ENCODE data around the gene PRICKLE4.
A peak's percentile ranks its signal among the peaks of the same experiment; 100 is the strongest.

PRICKLE4 gene

DNA sequence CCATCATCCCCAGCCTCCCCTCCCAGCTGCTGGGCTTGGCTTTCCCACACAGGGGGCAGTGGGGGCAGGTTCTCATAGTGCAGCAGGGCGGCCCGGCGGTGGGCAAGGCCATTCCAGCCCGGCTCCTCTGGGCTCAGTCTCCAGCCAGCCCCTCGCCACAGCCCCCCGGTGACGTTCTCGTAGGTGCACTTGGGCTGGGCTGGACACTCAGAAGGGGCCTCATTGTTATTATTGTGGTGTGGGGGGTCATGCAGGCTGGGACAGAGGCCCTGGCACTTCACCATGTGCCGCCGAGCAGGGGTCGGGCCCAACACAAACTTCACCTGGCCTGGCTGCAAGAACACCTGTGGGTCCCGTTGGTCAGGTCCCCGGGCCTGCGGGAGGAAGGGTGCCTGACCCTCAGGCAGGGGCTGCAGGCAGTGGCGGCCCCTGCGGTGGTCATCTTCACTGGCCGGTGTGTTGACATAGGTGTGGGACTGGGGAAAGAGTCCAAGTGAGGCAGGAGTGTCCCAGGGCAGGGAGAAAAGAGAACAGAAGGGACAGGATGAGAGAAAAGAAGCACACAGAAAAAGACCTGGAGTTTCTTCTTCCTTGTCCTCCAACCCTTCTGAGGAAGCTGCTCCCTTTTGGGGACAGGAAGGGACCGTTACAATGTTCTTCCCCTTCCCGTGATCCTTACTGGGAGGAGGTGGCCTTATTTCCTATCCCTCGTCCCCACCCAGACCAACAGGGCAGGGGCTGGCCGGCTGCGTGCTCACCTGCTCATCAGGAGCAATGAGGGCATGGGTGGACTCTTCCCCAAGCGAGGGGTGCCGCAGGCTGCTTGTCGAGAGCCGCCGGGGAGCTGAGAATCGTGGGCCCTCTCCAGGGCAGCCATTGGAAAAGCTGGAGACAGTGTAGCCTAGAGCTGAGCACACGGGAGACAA lies 9.3 kb upstream of the PRICKLE4 start:
- DNase-seq (ENCODE audit: low read depth) = no peak

DNA sequence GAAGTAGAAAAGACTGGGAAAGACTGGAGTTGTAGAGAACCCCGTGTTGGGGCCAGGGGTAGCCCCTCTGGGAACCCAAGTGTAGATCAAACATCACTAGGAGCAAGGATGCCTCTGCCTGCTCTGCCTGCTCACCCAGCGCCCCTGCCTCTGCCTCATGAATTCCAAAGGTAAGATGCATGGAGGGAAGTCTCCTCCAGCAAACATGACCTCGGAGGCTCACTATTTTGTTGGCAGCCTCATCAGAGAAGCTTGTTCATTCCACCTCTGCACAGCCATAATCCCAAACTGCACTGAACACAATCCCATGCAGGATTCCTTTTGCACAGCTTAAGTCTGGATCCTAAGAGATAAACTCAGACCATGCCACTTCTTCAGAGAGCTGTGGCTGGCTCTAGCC lies 5.7 kb upstream of the PRICKLE4 start:
- no peak for DNase-seq (ENCODE audit: low read depth)

DNA sequence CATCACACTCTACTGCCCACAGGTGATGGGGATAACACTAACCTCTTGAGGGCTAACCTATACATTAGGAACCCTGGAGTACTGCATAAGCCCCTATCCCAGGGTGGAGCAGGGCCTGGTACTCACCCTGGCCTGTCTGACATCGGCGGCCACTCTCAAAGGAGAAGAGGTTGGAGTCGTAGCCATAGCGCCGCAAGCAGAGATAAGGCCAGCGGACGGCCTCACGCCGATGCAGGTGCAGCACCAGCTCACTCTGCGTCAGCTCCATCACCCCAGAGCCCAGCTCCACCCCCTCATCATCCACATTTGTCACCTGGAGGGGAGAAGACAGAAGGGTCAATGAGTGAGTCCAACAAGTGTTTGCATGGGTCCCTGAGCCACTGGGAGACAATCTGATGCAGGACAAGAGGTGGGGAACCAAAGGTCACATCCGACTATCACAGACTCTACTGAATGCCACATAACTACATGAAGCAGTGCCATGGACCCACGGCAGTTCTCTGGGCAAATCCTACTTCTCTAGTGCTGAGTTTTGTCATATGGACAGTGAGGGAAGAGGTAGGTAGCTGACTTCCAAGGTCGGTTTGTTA lies 5.2 kb upstream of the PRICKLE4 start:
- DNase-seq (ENCODE audit: low read depth) = no peak

DNA sequence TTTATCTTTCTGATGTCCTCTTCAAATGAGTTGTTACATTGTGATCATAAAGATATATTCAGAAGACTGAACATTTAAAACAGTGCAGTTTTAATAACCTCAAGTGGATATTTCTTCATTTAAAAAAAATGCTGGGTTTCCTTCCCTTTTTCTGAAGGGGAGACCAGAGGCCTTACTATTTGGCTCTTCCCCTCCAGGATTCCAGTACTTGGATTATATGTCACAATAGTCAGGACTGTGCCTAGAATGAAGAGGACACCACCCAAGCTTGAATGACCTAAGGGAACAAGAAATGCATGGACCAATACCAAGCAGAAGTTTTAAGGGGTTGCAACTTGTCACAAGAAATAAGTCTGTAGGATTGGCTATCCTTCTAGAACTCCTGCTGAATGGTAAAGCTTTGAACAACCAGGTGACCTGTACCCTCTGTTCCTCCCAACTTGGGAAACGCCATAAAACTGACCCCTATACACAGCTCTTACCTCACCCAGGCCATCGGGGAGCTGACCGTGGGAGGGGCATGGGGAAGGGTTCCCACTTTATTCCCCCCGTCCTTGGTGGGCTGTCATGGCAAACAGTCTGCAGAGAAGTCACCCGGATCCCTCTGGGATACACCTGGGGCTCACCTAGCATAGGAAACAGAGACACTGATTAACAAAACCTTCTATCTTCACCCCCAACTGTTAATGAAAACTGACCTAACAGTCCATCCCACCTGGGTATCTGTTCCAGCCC lies 2.9 kb upstream of the PRICKLE4 start:
- no peak for DNase-seq (ENCODE audit: low read depth)

DNA sequence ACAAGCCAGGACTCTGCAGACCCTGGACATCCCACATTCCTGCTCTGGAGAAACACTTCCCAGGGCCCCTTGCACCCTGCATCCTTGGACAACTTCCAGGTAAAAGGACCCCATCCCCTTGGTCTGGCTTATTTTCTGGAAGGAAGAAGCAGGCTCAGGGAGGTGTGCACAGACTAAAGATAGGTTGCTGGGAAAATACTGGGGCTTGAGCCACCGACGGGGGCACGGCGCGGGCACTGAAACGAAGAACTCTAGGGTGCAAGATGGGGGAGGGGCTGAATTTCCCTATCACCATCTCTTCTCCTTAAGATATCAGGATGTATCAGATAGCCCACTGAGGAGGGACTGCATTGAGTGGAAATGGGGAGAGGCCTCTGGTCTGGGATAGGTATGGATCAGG lies 1.7 kb upstream of the PRICKLE4 start:
- DNase-seq (ENCODE audit: low read depth) = no peak

DNA sequence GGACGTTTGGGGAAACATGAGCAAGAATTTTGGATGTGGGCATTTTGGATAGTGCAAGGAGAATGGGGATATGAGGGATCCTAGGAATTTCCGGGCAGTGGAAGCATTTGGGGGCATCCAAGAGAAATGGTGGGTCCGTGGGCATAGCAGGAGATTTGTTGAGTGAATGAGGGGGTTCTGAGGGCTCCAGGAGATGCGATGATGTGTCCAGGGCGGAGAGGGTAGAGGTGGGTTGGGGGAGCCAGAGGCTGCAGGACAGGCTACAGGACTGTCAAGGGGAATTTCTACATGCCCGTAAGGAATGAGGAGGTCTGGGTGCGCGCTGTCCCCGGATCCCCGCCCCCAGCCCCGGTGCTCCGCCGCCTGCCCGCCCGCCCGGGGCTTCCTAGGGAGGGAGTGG lies 1.2 kb upstream of the PRICKLE4 start:
- no peak for DNase-seq (ENCODE audit: low read depth)

DNA sequence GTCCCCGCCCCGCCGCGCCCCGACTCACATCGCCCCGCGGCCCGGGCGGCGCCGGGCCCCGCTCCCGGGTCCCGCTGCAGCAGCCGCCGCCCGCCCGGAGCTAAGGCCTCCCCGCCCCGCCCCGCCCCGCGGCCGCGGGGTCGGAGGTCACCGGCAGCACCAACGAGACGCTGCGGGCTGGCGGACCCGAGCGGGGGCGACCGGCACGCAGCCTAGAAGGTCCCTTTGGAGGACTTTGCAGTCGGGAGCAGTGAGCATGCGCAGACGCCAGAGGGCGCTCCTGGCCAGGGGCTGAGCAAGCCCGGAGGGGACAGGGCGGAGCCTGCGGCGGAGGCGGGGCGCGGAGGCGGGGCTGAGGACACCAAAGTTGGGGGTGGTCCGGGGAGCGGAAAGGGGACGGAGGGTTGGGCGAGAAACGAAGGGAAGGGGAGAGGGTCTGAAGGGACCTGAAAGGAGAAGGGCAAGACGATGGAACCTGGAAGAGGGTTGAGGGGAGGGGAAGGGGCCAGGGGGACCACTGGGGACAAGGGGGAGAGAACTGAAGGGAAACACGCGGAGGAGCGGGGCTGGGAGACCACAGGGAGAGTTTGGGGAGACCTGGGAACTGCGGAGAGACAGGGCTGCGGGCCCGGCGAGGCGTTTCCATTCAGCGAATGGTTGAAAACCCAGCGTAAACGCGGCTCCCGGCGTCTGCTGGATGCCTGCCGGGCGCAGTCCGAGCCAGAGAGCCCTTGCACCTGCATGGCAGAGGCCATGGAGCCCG lies 613 bp upstream of the PRICKLE4 start, which contains the start of gene FRS3:
Gene FRS3 (minus strand): TSS at position 113 of the 763 bp plus-strand sequence. CDS start 2,913 bp downstream, outside the sequence.
- DNase-seq (ENCODE audit: low read depth) = peak; percentile 99

DNA sequence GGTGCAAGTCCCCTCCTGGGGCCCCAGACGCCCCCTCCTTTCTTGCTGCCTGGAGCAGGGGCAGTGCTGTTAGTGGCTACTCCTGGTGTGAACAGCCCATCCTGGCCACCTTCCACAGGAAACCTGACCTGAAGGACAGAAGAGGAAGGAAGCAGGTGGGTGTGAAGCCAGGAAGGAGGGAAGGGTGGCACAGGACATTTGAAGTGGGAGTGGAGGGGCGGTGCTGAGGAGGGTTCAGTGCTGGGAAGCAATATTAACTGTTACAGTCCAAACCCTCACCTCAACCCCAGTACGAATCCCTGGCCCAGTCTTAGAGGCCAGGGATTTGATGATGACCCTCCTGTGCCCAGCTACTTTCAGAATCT lies 766 bp downstream of the PRICKLE4 start:
- no peak for DNase-seq (ENCODE audit: low read depth)

DNA sequence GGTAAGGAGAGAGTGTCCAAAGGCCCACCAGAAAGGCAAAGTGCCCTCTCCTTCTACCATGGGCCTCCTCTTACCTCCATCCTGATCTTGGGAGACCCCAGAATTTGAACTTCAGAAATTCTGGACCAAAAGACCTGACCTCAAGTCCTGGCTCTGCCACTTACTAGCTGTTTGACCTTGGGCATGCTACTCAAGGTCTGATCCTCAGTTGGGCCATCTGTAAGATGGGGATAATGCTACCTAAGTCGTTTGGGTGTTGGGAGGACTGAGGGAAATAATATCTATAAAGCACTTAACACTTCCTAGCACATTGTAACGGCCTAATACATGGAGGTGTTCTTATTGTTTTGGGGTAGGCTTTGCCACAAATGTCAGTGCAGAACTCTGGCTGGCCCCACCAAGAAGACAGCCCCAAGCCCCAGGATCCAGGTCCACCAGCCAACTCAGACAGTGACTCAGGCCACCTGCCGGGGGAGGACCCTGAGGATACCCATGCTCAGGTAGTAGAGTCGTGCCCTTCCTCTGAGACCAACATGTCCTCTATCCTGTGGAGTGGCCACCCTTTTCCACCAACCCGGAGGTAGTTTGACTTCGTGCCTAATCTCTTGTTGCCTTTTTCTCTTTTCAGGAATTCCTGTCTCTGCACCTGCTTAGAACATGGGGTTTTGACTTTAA lies 2.7 kb downstream of the PRICKLE4 start:
- no peak for DNase-seq (ENCODE audit: low read depth)

DNA sequence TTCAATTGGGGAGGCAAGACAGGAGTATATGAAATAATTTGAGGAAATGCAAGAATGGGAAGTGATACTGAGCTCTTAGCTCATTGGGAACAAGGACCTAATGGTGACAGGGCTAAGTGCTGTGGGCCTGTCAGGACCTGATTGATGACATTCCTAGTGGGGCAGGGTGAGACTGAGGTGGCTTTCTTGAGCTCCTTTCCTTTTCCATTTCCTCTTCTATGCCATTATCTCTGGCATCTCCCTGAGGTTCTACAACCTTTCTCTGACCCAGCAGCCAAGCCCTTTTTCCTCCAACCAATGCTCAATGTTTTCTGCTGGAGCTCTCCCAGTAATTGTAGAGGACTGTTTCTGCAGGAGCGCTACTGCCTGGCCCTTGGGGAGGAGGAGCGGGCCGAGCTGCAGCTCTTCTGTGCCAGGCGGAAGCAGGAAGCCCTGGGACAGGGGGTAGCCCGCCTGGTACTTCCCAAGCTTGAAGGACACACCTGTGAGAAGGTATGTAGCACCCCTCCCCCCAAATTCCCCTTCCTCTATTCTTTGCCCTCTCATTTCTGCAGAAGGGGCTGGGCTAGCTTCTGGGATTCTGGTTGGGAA lies 4.1 kb downstream of the PRICKLE4 start:
- DNase-seq (ENCODE audit: low read depth) = no peak

DNA sequence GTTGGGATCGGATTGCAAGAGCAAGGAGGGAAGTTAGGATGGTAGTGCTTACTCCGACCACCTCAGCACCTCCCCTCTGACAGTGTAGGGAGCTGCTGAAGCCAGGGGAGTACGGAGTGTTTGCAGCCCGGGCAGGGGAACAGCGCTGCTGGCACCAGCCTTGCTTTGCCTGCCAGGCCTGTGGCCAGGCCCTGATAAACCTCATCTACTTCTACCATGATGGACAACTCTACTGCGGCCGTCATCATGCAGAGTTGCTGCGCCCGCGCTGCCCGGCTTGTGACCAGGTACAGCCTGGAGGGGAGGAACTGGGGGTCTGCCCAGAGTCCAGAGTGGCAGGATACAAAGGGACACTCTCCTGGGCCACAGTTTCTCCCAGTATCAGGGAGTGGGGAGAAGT lies 4.7 kb downstream of the PRICKLE4 start:
- no peak for DNase-seq (ENCODE audit: low read depth)

DNA sequence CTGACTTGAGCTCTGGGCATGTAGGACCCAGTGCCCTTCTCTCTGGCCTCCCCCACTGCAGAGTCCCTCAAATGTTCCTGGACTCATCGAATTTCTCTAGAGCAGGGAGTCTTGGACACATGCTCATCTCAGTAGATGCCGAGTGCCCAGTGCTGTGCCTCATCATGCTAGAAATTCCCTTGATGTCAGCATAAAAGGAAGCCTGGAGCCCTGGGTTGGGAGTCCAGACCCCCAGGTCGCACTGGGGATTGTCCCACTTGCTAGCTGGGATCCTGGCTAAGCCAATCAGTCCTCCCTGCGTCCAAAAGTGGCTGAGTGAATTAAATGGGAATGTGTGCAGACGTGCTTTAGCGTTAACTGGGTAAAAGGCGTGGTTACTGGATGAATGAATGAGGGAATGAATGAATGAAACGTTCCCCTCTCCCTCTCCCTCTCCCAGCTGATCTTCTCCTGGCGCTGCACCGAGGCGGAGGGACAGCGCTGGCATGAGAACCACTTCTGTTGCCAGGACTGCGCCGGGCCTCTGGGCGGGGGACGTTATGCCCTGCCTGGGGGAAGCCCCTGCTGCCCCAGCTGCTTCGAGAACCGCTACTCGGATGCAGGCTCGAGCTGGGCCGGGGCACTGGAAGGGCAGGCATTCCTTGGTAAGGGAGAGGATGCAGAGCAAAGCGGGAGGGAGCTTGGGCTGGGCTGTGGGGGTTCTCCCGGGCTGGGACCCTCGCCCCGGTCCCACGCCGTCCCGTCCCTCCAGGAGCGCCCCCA lies 5.3 kb downstream of the PRICKLE4 start:
- DNase-seq (ENCODE audit: low read depth) = no peak

DNA sequence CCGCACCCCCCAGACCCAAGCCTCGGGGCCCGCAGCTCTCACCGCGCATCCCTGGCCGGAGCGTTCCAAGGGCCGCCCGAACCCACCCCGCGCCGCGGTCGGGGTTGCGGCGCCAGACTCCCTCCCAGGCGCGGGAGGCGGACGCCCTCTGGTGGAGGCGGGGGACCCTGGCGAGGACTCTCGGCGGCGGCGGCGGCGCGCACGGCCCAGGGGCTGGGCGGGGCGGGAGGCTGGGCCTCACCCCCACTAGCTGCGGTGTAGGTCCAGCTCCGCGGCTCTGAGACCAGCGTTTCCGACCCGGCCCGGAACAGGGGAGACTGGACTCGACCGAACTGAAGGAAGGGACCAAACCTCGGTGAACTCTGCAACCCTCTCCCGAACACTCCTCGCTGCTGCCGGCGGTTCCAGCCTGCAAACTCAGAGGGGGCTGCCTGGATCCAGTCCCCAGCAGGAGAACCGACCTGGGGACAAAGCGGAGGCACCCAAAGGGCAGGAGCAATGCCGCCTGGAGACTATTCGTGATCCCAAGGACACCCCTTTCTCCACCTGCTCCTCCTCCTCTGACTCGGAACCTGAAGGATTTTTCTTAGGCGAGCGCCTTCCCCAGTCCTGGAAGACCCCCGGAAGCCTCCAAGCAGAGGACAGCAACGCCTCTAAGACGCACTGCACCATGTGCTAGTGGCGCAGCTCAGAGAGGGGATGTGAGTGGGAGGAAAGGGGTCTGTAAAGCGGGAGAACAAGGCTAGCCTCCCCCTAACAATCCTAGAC lies 6.1 kb downstream of the PRICKLE4 start:
- DNase-seq (ENCODE audit: low read depth) = peak; percentile 79

DNA sequence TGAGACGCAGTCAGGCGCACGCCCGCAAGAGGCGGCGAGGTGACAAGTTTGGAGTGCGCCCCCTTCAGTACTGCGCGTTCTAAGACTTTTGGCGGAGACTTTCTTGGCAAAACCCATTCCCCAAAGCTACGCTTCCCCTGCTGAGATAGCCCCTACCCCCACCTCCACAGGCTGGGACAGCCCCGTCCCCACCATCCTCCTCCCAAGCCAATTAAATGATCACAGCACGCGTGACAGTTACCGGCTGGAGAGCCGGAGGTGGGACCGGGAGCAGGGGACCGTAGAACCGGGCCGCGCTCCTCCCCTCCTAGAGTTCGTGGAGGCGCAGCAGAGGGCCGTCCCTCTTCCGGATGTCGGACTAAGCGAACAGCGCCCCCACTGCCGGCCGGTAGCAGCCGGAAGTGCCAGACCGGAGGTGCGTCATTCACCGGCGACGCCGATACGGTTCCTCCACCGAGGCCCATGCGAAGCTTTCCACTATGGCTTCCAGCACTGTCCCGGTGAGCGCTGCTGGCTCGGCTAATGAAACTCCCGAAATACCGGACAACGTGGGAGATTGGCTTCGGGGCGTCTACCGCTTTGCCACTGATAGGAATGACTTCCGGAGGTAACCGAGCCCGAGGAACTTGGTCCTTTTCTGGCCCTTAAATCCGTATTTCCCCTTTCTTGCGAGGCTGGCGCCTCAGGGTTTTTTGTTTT lies 6.8 kb downstream of the PRICKLE4 start, which contains the start of gene TOMM6:
Gene TOMM6 (plus strand): TSS at position 476 of the 699 bp plus-strand sequence. CDS start 4 bp downstream, at position 480.
- DNase-seq (ENCODE audit: low read depth) = peak; percentile 92

DNA sequence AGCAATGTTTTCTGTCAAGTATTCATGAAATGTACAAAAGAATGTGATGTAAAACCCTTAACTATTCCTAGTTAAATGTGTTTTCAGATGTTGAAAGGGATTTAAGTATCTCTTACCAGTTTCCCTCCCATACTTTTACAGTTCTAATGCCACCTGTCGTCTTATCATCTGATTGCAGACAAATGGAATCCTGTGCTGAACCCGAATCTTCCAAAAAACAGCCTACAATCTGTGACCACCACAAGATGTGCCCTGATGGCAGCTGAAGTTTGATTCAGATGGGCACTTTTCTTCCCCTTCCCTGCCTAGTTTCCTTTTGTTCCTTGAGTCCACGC lies 8.8 kb downstream of the PRICKLE4 start:
- DNase-seq (ENCODE audit: low read depth) = no peak

DNA sequence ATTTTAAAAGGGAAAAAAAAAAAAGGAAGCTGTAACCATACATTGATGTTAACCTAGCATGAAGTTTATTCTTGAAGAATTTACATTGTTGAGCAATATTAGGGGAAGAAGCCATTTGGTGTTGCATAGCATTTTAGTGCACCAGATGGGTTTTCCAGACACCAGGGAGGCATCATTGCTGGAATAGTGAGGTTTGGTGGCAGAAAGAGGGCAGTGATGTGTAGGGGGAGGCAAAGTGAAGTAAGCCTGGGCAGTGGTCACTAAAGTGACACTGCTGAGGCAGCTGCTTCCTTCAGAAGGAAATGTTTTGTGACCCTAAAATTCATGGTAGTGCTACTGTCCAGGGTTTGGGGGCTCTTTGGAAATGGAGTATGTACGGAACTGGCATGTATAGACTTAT lies 9.5 kb downstream of the PRICKLE4 start:
- no peak for DNase-seq (ENCODE audit: low read depth)

DNA sequence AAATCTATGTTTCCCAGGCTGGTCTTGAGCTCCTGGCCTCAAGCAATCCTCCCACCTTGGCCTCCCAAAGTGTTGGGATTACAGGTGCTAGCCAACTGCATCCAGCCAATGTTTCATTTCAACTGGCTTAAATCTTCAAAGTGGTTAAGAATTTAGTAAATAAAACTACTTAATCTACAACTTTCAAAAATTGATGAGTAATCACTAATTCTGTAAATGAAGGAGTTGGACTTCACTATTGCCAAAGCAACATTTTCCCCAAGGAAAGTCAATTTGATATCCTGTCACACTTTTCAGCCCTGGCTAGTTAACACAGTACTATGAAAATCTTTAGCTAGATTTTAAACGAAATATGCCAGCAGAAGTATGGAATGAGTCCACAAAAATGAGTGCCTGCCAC lies 10.7 kb downstream of the PRICKLE4 start:
- no peak for DNase-seq (ENCODE audit: low read depth)

DNA sequence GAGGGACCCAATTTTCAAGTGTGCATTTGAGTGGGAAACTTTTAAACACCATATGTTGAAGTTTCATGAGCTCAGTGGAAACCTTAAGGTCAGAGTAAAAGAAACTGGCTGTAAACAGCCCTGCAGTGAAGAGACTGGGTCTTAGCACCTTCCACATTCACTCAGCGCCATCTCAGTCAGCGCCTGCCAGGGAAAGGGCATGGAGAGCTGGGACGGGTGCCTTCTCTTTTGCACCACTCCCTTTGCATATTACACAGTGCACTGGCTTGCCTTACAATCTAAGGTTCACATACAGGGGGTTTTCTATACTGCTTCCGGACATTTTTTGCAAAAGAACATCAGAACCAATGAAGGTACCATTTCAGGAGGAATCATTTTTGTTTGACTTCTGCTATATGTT lies 11.4 kb downstream of the PRICKLE4 start:
- no peak for DNase-seq (ENCODE audit: low read depth)

DNA sequence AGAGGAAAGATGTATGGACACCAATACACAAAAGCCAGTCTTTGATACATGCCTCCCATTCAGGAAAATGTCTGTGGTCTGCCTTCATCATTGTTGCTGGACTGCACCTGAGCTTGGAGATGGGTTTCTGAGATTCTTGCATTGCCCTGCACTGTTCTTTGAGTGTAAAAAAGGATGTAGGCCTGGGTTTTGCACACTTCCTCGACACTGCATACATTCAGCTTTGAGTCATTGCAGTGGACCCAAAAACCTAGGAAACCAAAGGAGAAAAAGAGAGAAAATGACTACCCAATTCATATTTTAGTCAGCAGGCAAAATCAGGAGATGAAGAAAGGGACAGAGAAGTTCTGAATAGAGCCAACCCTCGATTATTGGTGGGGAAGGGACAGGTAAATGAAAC lies 15.9 kb downstream of the PRICKLE4 start:
- no peak for DNase-seq (ENCODE audit: low read depth)

Measured in stimulated activated CD8-positive, alpha-beta memory T cell treated with anti-CD3 and anti-CD28 coated beads, Interleukin-15, amount 100 ng/mL, for 24 hours (primary cell).